Dermis microvascular lymphatic vessel endothelial cell (primary cell): ENCODE results near the gene KIF18B. TPM values are rescaled to one million over a fixed set of nuclear protein-coding genes. Genes with fewer than 3 reads are reported as not detected.
A peak's percentile ranks its signal among the peaks of the same experiment; 100 is the strongest.

Experiments
- DNase-seq, 2 donors: peaks; one replicate each; pipeline versions ENCODE4 v3.0.0 to v3.0.0-alpha.2; 2010; ENCODE audit warnings: low read depth in 2 of 2
- total RNA-seq: library from RNA; depleted of rRNA; stranded (reverse); fragments of >200 nt; gene quantifications from 2 replicates; pipeline ENCODE4 v1.2.1, GENCODE V29; 2014

The KIF18B gene
- total RNA-seq, 1 donor from 2014 or later, result 2.3 TPM

DNA sequence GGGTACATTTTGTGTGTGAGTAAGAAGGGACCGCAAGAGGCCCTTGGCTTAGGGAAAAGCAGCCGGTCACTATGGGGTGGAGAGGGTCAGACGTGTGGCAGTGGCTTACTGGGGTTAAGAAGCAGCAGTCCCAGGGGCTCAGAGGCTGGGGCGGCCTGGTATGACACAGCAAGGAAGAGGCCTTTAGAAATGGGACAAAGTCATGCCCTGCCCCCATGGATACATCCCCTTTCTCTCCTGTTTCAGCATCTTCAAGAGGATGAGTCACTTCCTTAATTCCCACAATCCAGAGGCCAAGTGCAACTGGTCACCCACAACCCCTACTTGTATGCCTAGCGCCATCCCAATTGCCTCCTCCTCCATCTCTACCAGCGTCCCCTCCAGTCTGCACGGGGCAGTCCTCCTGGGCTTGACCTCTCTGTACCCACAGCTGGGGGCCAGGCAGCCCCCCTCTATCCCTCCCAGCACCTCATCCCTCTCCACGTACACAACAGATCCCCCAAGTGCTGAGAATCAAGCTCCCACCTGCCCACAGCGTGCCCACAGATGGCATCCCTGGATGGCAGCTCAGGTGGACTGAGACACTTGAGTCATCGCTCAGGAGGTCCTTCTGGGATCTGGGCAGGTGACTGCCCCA lies 41.4 kb downstream of the KIF18B start:
- DNase-seq, result peak in 1 of 2 donors; percentile 84

DNA sequence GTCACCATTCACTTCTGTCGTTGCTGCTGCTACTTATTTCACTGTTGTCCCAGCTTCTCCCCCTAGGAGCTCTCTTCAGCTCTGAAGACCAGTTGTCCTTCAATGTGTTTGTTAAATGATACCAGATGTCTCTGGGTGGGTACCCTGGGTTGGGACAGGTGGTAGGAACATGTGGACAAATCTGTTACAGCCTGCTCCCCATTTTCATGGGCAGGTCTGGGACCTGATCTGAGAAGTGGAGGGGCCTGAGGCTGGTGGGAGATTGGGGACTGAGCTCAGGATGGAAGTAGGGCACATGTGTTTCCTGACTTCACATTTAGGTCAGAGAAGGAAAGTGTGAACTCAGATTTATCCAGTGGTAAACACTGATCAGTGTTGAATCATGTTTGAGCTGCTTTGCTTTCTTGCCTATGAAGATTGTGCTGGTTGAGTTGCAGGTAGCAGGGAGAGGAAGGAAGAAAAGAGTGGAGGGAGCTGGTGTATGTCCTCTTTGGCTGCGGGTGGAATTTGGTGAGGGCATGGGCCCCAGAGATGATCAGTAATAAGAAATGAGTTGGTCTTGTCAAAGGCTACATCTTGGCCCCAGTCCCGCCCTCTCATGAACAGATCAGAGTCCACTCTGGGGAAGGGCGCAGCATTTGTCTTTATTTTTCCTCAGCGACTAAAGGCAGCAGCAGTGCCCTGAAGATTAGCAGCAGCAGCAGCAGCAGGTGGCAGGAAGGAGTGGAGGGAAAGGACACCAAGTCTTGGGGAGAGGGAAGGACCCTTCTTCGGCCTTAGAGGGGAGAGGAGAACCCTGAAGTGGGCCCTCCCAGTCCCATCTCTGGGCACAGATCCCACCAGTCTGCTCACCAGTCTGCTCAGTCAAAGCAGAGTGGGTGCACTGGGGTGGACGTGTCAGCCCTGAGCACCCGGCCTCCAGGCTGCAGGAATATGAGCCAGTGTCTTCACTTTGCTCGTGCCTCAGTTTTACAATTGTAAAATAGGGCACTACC lies 42.3 kb downstream of the KIF18B start:
- peak in 1 of 2 donors; percentile 39 for DNase-seq

DNA sequence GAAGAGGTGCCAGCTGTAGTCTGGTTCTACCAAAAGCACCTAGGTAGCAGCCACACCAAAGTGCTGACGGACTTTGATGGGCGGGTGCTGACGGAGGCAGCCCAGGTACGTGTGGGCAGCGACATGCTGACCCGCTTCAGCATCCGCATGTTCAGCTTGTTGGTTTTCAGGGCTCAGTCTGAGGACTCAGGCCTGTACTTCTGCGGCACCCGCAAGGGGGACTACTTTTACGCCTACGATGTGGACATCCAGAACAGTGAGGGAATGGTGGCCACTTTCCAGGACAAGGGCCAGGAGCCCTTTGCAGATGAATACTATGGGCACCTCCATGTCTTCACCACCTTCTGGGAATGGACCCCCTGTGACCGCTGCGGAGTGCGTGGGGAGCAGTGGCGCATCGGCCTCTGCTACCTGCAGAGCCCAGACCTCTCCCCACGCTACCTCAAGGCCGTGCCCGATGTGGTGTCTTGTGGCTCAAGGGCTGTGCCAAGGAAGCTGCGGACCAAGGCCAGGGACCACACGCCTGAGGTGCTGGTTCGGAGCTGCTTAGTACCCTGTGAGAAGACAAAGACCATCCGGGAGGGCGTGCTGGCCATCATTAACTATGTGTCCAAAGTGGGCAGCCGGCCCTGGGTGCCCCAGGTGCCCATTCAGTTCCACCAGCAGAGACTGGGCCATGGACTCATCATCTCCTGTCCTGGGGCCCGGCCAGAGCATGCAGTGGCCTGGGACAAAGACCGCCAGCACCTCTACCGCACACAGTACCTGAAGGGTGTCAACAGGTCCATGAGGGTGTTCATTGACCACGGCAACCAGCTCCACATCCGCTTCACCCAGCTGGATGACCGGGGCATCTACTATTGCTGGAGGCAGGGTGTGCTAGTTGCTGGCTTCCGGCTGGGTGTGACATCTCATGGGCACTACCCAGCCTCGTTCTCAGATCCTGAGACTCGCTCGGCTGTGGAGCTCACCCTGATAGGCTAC lies 43.3 kb downstream of the KIF18B start:
- DNase-seq, result no peak

DNA sequence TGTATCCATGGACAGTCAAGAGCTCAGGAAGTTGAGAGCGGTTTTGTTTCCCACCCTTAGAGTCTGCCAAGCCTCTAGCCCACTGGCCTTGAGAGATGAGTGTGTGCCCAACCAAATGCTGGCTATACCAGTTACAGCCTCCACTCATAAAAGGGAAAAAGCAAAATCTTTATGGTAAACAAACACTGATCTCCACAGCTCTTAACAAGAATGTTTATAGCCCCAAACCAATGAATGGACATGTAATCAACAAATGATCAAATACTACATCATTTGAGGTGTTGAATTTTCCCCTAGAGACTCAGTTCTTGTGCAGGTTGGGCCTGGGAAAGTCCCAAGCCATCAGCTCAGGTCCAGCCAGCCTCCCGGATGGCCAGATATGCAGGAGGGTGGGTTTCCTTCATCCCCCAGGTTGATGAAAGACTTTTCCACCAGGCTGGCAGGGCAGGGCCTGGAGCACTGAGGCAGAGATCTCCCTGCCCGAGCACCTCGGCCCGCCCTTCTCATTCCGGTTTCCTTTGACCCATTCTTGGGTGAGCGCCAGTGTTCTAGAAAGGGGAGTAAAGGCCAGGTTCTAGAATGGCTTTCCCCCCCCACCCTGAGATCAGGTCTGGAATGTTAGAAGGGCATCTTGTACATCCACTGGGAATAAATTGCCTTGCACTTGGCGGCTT lies 44.4 kb downstream of the KIF18B start:
- peak in 1 of 2 donors; percentile 47 for DNase-seq

DNA sequence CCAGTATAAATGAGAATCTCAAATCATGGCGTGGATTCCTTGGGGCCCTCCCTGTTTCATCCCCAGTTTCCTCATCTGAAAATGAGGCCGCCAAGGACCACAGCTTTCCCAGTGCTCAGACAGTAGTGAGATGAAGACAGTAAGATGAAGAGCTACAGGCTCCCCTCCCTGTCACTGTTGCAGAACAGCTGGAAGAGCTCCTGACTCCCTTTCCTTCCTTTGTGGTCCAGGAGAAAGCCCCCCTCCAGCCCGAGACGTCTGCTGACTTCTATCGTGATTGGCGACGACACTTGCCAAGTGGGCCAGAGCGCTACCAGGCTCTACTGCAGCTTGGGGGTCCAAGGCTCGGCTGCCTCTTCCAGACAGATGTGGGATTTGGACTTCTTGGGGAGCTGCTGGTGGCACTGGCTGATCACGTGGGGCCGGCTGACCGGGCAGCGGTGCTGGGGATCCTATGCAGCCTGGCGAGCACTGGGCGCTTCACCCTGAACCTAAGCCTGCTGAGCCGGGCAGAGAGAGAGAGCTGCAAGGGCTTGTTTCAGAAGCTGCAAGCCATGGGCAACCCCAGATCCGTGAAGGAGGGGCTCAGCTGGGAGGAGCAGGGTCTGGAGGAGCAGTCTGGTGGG lies 45.3 kb downstream of the KIF18B start:
- DNase-seq, result no peak

DNA sequence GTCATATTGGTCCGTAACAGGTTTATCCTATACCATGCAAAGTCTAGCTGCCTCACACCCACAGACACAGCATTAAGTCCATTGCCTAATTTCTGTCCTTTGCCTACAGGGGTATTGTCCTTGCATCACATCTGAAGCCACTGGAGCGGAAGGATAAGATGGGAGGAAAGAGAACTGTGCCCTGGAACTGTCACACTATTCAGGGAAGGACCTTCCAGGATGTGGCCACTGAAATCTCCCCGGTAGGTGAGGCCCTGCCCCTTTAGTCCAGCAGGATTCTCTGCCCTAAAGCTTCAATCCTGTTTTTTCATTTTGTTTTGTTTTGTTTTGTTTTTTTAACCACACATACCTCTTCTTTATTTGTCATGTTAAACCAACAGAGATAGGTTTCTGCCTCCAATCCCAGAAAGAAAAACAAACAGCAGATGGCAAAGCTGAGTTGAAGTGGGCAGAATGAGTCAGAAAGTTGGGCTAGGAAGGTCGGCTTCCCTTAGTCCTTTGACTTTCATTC lies 46.1 kb downstream of the KIF18B start:
- peak; percentile 74 to 88 for DNase-seq

DNA sequence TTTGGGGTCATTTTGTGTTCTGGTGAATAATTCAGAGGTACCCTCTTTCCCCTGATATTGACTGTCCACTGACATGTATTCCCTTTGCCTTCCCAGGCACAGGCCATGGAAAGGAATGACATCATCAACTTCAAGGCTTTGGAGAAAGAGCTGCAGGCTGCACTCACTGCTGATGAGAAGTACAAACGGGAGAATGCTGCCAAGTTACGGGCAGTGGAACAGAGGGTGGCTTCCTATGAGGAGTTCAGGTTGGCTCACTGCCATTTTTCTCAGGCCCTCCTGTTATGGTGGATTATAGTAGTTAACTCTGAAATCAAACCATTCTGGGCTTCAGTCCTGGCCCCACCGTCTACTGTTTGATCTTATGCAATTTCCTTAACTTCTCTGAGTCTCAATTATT lies 46.7 kb downstream of the KIF18B start:
- DNase-seq, result peak; percentile 55 to 95

DNA sequence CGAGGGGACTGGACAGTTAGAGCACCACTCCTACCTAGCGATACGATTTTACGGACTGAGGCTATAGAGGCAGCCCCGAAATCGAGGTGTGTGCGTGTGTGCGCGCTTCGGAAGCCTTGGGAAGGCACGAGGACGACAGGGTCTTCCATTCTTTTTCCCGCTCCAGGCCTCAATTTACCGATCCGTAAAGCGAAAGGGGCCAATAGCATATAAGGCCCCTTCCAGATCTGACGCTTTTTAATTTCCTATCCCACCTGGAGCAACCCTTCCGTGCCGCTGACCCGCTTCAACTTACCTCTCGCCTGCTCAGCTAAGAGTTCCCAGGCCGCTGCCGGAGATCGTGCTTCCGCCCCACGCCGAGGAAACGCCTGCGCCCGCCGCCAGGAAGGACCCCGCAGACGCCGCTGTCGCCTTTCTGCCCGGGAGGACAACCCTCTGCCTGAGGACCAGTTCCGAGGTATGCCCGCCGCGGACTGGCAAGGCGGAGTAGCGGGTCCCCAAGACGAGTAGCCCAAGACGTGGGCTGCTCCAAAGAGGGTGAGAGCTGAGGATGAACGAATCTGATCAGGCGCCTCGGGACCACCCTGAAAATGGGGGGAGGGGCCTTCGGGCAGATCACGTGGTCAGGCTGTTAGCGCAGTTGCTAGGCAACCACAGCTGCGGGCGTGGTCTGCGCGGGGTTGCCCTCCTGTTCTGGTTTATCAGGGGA lies 48.3 kb downstream of the KIF18B start, which contains the start of gene EFTUD2:
Gene EFTUD2 (minus strand): TSS at position 372 of the 709 bp plus-strand sequence. CDS start 4,924 bp downstream, outside the sequence.
- peak; percentile 80 to 90 for DNase-seq

DNA sequence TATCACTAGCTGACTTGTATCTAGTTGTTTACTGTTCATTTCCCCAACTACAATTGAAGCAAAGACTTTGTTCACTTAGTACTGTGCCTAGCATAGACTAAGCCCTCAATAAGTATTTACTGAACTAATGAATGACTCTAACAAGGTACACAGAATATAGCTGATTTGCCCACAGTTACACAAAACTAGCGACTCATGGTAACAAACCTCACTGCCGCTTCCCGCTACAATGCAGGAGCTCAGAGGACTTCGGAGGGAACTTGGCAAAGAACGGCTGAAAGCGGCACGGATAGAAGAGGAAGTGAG lies 48.9 kb downstream of the KIF18B start:
- DNase-seq, result peak; percentile 37 to 66

DNA sequence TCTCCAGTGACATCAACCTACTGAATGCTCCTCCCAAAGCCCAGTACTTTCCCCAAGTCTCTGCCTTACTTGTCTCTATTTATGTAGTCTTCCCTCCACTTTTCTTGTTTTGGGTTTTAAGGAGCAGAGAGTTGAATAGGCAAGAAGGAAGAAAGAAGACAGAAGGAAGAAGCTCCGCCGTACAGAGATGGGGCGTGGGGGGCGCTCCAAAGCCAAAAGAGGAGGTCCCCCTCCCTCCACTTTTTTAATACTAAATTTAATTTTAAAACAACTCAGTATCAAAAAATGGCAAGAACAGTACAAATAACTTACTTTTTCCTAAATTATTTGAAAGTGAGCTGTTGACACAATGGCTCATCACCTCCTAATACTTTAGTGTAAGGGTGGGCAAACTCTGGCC lies 52.9 kb downstream of the KIF18B start:
- no peak for DNase-seq

DNA sequence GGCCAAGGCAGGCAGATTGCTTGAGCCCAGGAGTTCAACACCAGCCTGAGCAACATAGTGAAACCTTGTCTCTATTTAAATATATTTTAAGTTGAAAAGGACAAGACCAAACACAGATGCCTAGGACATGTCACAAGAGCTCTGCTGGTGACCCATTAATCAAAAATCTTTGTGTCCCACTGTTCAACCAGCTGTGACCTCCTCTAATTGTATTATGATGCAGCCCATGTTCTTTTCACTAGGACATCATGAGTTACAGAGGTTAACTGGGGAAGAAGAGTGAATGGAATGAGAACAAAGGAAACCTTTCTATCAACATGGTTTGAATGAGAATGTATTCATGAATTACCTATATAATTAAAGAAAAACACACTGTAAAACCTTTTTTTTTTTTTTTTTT lies 55.3 kb downstream of the KIF18B start:
- DNase-seq, result no peak

DNA sequence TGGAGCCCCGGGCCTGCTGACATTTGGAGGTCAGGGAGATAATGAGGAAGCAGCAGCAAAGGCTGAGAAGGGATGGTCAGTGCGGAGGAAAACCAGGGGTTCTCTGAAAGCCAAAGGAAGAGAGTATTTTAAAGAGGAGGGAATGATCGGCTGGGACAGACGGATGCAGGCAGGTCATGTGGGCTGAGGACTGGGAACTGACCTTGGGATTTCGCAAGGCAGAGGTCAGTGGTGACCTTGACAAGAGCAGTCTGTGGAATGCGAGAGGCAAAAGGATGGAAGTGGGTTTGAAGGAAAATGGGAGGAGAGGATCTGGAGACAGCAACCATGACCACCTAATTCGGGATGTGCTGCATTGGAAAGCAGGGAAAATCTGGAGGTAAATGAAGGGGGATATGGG lies 58.6 kb downstream of the KIF18B start:
- no peak for DNase-seq

DNA sequence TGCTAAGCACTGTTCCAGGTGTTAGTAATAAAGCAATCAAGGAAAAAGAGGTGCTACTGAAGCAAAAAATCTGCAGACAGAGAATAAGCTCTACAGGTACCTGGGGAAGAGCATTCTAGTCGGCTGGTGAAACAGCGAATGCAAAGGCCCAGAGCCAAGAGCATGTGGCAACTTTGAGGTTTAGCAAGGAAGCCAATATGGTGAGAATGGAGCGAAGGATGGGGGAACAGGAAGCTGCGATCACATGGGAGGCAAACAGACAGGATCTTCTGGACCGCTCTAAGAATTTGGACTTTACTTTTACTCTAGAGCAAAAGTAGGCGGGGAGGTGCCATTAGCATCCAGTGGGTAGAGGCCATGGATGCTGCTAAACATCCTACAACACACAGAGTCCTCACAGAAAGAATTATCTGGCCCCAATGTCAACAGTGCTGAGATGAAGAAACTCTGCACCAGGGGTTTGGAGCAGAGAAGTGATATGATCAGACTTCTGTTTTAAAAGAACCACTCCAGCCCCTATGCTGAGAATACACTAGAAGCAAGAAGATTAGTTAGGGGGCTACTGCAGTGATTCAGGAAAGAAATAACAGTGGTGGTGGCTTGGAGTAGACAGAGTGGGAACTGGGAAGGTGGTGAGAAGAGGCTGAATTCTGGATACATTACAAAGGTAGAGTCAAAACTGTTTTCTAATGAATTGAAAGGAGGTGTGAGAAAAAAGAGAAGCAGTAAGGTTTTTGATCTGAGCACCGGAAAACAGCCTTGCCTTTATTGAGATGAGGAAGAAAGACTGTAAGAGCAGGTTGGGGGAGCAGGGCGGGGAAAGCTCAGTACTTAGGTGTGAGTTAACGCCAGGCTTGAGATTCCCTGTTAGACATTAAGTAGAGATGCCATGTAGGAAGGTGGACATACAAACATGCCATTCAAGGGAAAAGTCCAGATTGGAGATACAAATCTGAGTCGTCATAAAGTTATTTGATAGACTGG lies 59.3 kb downstream of the KIF18B start:
- DNase-seq, result no peak

DNA sequence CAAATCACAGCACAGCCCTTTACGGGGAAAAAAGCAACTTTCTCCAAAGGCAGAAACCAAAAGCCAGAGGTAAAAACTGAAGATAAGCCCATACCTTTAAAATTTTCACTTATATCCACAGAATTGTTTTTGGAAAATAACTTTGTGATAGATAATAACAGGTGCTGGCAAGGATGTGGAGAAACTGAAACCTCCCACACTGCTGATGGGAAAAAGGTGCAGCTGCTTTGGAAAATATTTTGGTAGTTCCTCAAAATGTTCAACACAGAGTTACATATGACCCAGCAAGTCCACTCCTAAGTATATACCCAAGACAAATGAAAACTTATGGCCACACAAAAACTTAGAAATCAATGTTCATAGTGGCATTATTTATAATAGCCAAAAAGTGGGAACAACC lies 60.6 kb downstream of the KIF18B start:
- no peak for DNase-seq

DNA sequence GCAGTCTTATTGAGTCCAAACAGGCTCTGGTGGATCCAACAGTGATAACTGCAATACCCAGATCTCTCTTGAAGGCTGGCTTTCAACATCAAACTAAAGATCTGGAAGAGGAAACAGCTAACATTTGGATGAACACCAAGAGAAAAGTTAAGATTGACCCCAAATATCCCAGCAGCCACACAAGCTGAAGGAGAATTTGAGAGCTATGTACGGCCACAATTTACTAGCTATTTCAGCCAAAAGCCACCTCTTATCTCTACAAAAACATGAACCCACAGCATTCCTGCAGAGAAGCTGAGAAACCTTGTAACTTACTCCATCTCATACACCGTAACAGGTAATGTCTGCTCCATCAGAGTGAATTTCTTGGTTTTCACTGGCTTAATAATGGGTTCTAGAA lies 62.6 kb downstream of the KIF18B start:
- no peak for DNase-seq

DNA sequence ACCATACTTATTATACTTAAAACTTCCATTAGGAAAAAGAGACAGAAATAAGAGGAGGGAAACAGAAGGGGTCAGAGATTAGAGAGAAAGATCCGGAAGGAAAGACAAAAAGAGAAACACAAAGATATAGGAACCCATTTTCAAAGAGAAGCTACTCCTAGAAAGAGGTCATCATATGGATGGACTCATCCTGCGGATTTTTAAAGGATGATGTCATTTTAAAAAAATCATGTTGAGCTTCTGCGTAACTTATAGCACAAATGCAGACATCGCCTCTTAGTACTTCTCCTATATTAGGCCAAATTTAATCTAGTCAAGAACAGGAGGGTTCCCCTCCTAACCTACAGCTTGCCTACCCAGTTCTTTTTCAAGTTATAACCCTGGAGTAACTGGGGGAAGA lies 66.4 kb downstream of the KIF18B start:
- no peak for DNase-seq

DNA sequence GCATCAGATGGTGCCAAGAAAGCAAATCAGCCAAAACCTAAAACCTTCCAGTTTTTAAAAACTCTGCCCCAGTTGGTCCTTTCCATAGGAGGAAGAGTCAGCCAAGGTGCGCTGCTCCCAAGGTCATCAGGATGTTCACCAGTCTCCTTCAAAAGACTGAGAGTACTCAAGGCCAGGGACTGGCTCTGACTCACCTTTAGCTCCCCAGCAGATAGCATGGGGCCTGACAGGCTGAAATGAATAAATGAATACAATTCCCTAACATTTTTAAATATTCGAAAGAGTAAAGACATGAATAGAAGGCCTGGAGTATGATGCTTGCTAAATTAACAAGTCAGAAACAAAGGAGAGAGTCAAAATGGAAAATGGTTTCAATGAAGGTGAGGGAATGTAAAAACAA lies 67.5 kb downstream of the KIF18B start:
- no peak for DNase-seq

DNA sequence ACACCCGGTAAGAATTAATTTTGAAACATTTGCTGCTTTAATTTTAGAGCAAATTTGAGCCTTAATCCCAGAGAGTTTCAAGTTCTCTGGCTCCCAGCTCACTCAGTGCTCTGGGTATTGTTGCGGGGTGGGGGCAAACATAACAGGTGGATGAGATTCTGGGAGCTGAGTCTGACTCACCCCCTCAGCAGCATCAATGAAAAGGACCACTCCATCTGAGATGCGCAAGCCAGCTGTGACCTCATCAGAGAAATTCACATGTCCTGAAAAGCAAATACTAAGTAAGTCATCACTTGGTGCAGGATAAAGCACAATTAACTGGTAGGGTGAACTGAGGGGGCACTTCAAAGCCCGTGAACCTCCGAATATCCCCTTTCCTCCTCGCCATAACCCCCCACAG lies 68.2 kb downstream of the KIF18B start:
- DNase-seq, result no peak
